K562 (cell line): ENCODE measurements around the gene KCNK7. TPM values are rescaled to one million over a fixed set of nuclear protein-coding genes. Genes with fewer than 3 reads are reported as not detected.
A peak's percentile ranks its signal among the peaks of the same experiment; 100 is the strongest.

ENCODE experiments used
- CTBP1 ChIP-seq: fragments of 450-650 bp; IDR thresholded peaks from 2 replicates; pipeline ENCODE4 v1.6.1; 2016; ENCODE audit warnings: borderline replicate concordance
- CXXC5 ChIP-seq: fragments of 250-450 bp; sonication (Bioruptor Pico); IDR thresholded peaks from 2 replicates; pipeline ENCODE4 v1.8.0; 2022; ENCODE audit warnings: inconsistent platforms, mild to moderate bottlenecking, moderate library complexity
- FUS ChIP-seq: fragments of 200-400 bp; formaldehyde crosslinking; optimal IDR thresholded peaks from 2 replicates; pipeline ENCODE3; 2017; ENCODE audit warnings: low read depth, low read length
- GATAD2B ChIP-seq: fragments of 450-650 bp; IDR thresholded peaks from 2 replicates; pipeline ENCODE4 v1.6.1; 2017; ENCODE audit warnings: mild to moderate bottlenecking, borderline replicate concordance
- HMG20A ChIP-seq: fragments of 450-650 bp; formaldehyde crosslinking; conservative IDR thresholded peaks from 2 replicates; pipeline ENCODE4 v1.4.0; 2020; ENCODE audit warnings: mild to moderate bottlenecking, mixed read lengths
- NR2C1 ChIP-seq, 2 experiments: fragments of 450-650 bp; IDR thresholded peaks; 2 replicates each; pipeline ENCODE4 v1.6.1; 2017; ENCODE audit warnings: mild to moderate bottlenecking in 2 of 2, antibody characterized with exemption in 1 of 2, inconsistent platforms in 1 of 2, missing compliant biosample characterization in 1 of 2, missing genetic modification characterization in 1 of 2
- TRIM28 ChIP-seq: fragments of 450-650 bp; IDR thresholded peaks from 2 replicates; pipeline ENCODE4 v1.6.1; 2017
- ZNF644 ChIP-seq: fragments of 200-800 bp; sonication (Bioruptor generic); IDR thresholded peaks from 2 replicates; pipeline ENCODE4 v1.6.1; 2016; ENCODE audit warnings: low read depth, missing genetic modification characterization, missing compliant biosample characterization
- polyA plus RNA-seq, 8 experiments: library from polyadenylated mRNA; depleted of rRNA in 4 of 8; stranded (reverse) in 5 of 8; unstranded in 3 of 8; fragments of >200 nt; fragmentation: Nextera tagmentation in 2 of 8; fragmentation: Illumina TruSeq in 1 of 8; extraction: Ambion mirVana in 2 of 8; extraction: Trizol in 1 of 8; gene quantifications; 2 replicates each; pipeline versions ENCODE4 v1.2.1 to v1.2.3, GENCODE V29; 2011 to 2014; ENCODE audit warnings: inconsistent platforms in 1 of 8, missing spikeins in 1 of 8
- total RNA-seq, 7 experiments: library from RNA; depleted of rRNA in 6 of 7; stranded (reverse); fragments of >200 nt in 6 of 7; fragmentation: Illumina TruSeq in 2 of 7; extraction: Trizol in 2 of 7; gene quantifications; 2 replicates each; pipeline versions ENCODE4 v1.2.1 to v1.2.3, GENCODE V29; 2011 to 2021; ENCODE audit warnings: low replicate concordance in 1 of 7
- TF ChIP-seq, protein P1 (sequence below), 2 experiments: fragments of 450-650 bp; formaldehyde crosslinking in 1 of 2; IDR thresholded peaks; 2 replicates each; pipeline versions ENCODE4 v1.4.0 to v1.6.1; 2014 to 2020; ENCODE audit warnings: mild to moderate bottlenecking in 2 of 2, borderline replicate concordance in 1 of 2, low read depth in 1 of 2
- TF ChIP-seq, protein P2 (sequence below): IDR thresholded peaks from 2 replicates; pipeline ENCODE4 v1.6.1; 2011; ENCODE audit not compliant: insufficient read length; ENCODE audit errors: extremely low read depth
- TF ChIP-seq, protein P3 (sequence below), 3 experiments: IDR thresholded peaks in 2 of 3; conservative IDR thresholded peaks in 1 of 3; 2 replicates each; pipeline ENCODE4 v1.5.1; 2011 to 2012; ENCODE audit warnings: low read length in 3 of 3, mild to moderate bottlenecking in 3 of 3, control low read depth in 2 of 3, improper control_type of control experiment in 1 of 3, inconsistent platforms in 1 of 3, low read depth in 1 of 3, mixed read lengths in 1 of 3, moderate library complexity in 1 of 3; ENCODE audit not compliant: insufficient read depth in 2 of 3

The KCNK7 gene
- total and polyA plus RNA-seq, 9 of the 15 experiments (the other 6 are each of a cell fraction or from before 2014, with no cell fraction given), result 0.07 to 0.40 TPM; not detected in 7

DNA sequence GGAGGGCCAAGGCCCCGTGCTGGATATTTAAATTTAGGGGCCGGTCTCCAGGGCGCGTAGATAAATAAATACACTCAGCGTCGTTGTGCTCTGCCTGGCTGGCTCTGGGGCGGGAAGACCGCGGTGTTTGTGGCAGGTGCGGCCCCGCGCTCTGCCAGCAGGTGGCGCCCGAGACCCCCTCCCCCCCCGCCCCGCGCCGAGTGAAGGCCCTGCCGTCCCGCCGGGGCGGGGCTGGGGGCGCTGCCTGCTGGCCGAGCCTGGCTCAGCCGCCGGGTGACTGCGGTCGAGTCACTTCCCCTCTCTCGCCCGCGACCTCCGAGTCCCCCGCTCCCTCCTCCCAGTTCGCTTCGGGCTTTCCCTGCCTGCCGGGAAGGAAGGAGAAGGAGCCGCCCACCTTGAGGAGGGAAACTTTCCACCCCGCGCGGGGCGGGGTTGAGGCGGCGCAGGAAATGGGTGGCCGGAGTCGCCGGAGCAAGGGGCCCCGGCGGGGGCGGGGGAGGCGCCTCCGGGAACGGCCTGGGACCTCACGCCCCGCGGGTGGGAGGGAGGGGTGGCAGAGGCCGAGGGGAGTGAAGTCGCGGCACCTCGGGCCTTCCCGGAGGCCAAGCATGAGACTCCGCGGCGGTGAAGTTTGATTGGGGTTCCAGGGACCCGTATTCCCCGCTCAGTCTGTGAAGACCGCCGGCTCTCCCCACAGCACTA lies 21.3 kb downstream of the KCNK7 start (continued):
- TF ChIP-seq CXXC5 (CRISPR knock-in tag) (peak; percentile 89), NR2C1 (IDR thresholded peaks at IDR 0.05) (no peak), NR2C1 (tag; IDR thresholded peaks at IDR 0.05) (0 out of 2 replicates have a peak, but pooled peaks have one; percentile 36), HMG20A (CRISPR knock-in tag) (no peak), CTBP1 (peak; percentile 68), TRIM28 (0 out of 2 replicates have a peak, but pooled peaks have one; percentile 13), FUS (peak; percentile 43), GATAD2B (peak; percentile 85), ZNF644 (tag) (no peak)
- TF ChIP-seq, protein P1, sequence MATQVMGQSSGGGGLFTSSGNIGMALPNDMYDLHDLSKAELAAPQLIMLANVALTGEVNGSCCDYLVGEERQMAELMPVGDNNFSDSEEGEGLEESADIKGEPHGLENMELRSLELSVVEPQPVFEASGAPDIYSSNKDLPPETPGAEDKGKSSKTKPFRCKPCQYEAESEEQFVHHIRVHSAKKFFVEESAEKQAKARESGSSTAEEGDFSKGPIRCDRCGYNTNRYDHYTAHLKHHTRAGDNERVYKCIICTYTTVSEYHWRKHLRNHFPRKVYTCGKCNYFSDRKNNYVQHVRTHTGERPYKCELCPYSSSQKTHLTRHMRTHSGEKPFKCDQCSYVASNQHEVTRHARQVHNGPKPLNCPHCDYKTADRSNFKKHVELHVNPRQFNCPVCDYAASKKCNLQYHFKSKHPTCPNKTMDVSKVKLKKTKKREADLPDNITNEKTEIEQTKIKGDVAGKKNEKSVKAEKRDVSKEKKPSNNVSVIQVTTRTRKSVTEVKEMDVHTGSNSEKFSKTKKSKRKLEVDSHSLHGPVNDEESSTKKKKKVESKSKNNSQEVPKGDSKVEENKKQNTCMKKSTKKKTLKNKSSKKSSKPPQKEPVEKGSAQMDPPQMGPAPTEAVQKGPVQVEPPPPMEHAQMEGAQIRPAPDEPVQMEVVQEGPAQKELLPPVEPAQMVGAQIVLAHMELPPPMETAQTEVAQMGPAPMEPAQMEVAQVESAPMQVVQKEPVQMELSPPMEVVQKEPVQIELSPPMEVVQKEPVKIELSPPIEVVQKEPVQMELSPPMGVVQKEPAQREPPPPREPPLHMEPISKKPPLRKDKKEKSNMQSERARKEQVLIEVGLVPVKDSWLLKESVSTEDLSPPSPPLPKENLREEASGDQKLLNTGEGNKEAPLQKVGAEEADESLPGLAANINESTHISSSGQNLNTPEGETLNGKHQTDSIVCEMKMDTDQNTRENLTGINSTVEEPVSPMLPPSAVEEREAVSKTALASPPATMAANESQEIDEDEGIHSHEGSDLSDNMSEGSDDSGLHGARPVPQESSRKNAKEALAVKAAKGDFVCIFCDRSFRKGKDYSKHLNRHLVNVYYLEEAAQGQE (IDR thresholded peaks at IDR 0.05; ENCODE audit: borderline replicate concordance), result peak; percentile 51; the same call in 1 of the 2 replicates
- TF ChIP-seq, protein P1 (CRISPR knock-in tag; IDR thresholded peaks at IDR 0.05; ENCODE audit: low read depth), result no peak
- TF ChIP-seq, protein P2, sequence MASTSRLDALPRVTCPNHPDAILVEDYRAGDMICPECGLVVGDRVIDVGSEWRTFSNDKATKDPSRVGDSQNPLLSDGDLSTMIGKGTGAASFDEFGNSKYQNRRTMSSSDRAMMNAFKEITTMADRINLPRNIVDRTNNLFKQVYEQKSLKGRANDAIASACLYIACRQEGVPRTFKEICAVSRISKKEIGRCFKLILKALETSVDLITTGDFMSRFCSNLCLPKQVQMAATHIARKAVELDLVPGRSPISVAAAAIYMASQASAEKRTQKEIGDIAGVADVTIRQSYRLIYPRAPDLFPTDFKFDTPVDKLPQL, result no peak
- TF ChIP-seq, protein P3, sequence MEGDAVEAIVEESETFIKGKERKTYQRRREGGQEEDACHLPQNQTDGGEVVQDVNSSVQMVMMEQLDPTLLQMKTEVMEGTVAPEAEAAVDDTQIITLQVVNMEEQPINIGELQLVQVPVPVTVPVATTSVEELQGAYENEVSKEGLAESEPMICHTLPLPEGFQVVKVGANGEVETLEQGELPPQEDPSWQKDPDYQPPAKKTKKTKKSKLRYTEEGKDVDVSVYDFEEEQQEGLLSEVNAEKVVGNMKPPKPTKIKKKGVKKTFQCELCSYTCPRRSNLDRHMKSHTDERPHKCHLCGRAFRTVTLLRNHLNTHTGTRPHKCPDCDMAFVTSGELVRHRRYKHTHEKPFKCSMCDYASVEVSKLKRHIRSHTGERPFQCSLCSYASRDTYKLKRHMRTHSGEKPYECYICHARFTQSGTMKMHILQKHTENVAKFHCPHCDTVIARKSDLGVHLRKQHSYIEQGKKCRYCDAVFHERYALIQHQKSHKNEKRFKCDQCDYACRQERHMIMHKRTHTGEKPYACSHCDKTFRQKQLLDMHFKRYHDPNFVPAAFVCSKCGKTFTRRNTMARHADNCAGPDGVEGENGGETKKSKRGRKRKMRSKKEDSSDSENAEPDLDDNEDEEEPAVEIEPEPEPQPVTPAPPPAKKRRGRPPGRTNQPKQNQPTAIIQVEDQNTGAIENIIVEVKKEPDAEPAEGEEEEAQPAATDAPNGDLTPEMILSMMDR (IDR thresholded peaks at IDR 0.05 in 2 of 3, conservative IDR thresholded peaks at IDR 0.05 in 1 of 3; ENCODE audit: insufficient read depth in 2 of 3, low read depth in 1 of 3, low read length in 3 of 3), result peak; percentile 86 to 96 (median 87)
